ENCODE data around the gene LRIG3. TPM values are rescaled to one million over a fixed set of nuclear protein-coding genes. Genes with fewer than 3 reads are reported as not detected.

LRIG3 gene
- total and polyA plus RNA-seq, 9 of the 15 experiments (the other 6 are each of a cell fraction or from before 2014, with no cell fraction given): 0.18 TPM; not detected in 8

- TF ChIP-seq, protein P1, sequence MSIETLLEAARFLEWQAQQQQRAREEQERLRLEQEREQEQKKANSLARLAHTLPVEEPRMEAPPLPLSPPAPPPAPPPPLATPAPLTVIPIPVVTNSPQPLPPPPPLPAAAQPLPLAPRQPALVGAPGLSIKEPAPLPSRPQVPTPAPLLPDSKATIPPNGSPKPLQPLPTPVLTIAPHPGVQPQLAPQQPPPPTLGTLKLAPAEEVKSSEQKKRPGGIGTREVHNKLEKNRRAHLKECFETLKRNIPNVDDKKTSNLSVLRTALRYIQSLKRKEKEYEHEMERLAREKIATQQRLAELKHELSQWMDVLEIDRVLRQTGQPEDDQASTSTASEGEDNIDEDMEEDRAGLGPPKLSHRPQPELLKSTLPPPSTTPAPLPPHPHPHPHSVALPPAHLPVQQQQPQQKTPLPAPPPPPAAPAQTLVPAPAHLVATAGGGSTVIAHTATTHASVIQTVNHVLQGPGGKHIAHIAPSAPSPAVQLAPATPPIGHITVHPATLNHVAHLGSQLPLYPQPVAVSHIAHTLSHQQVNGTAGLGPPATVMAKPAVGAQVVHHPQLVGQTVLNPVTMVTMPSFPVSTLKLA (conservative IDR thresholded peaks at IDR 0.05): no peak
- TF ChIP-seq ASH1L (IDR thresholded peaks at IDR 0.05; ENCODE audit: borderline replicate concordance, low read depth, partially characterized antibody) (no peak), OTX1 (CRISPR knock-in tag; IDR thresholded peaks at IDR 0.05) (no peak)
These were observed 35.4 kb downstream of the LRIG3 start (continued) for GRCh38 chr12:58884916-58885315.

- no peak for FAIRE-seq
- Histone ChIP-seq H3K27ac (ENCODE audit: extremely low read depth, low read depth, low read length) (no peak overlapping the region), H3K4me1 (replicated peaks in 1 of 2; ENCODE audit: control insufficient read depth in 2 of 2, insufficient read depth in 2 of 2, low read length in 2 of 2) (no peaks in the 10 kb centered on the region), H3K27me3 (ENCODE audit: control insufficient read depth in 2 of 2, insufficient read depth in 2 of 2, low read length in 2 of 2) (no peaks in the 10 kb centered on the region), H3K4me2 (ENCODE audit: insufficient read depth, low read length) (no peak overlapping the region), H3K9me3 (replicated peaks; ENCODE audit: control insufficient read depth, insufficient read depth, low read depth, low read length) (no peaks in the 10 kb centered on the region), H3K9me1 (ENCODE audit: control insufficient read depth, insufficient read depth, low read length) (no peaks in the 10 kb centered on the region), H2AFZ (ENCODE audit: low read depth, low read length) (no peak overlapping the region), H3K9ac (ENCODE audit: insufficient read depth in 1 of 2, low read depth in 2 of 2, low read length in 2 of 2) (no peak overlapping the region), H4K20me1 (replicated peaks; ENCODE audit: control insufficient read depth, insufficient read depth, low read length) (no peaks in the 10 kb centered on the region), H3K36me3 (ENCODE audit: control insufficient read depth, insufficient read depth, low read length) (no peaks in the 10 kb centered on the region), H3K4me3 (no peak overlapping the region), H3K79me2 (ENCODE audit: control insufficient read depth, insufficient read depth, low read length) (no peaks in the 10 kb centered on the region)
- CTCF ChIA-PET (ENCODE audit: low intra/inter-chr PET ratio): no interaction called here
- ATAC-seq: no peak
- in situ Hi-C loops (cut with MboI): no loop called here
- POLR2A ChIA-PET: no interaction called here
- intact Hi-C loops (cut with micrococcal nuclease): no loop called here
- no peak for DNase-seq (ENCODE audit: extremely low read depth in 1 of 4, low spot score in 3 of 4)
- BruUV-seq (replicated peaks): no TSS peak
- 0% methylated on average over 3 of the region's 3 CpGs for WGBS (ENCODE audit: insufficient coverage, low coverage, missing lambda C conversion rate)
- TF ChIP-seq NCOA1 (IDR thresholded peaks at IDR 0.05; ENCODE audit: low read depth) (no peak), CHD4 (IDR thresholded peaks at IDR 0.05; ENCODE audit: insufficient read depth, insufficient replicate concordance, low read depth, low read length, poor library complexity, severe bottlenecking) (no peak), ZC3H4 (CRISPR knock-in tag; IDR thresholded peaks at IDR 0.05; ENCODE audit: borderline replicate concordance) (no peak), NFE2L1 (tag; IDR thresholded peaks at IDR 0.05; ENCODE audit: borderline replicate concordance, low read depth) (no peak), FOXJ2 (tag; IDR thresholded peaks at IDR 0.05) (no peak)
- TF ChIP-seq, protein P2, sequence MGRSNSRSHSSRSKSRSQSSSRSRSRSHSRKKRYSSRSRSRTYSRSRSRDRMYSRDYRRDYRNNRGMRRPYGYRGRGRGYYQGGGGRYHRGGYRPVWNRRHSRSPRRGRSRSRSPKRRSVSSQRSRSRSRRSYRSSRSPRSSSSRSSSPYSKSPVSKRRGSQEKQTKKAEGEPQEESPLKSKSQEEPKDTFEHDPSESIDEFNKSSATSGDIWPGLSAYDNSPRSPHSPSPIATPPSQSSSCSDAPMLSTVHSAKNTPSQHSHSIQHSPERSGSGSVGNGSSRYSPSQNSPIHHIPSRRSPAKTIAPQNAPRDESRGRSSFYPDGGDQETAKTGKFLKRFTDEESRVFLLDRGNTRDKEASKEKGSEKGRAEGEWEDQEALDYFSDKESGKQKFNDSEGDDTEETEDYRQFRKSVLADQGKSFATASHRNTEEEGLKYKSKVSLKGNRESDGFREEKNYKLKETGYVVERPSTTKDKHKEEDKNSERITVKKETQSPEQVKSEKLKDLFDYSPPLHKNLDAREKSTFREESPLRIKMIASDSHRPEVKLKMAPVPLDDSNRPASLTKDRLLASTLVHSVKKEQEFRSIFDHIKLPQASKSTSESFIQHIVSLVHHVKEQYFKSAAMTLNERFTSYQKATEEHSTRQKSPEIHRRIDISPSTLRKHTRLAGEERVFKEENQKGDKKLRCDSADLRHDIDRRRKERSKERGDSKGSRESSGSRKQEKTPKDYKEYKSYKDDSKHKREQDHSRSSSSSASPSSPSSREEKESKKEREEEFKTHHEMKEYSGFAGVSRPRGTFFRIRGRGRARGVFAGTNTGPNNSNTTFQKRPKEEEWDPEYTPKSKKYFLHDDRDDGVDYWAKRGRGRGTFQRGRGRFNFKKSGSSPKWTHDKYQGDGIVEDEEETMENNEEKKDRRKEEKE (IDR thresholded peaks at IDR 0.05; ENCODE audit: borderline replicate concordance in 1 of 2, control insufficient read depth in 1 of 2, low read depth in 2 of 2, low read length in 1 of 2): no peak
- TF ChIP-seq, protein P3, sequence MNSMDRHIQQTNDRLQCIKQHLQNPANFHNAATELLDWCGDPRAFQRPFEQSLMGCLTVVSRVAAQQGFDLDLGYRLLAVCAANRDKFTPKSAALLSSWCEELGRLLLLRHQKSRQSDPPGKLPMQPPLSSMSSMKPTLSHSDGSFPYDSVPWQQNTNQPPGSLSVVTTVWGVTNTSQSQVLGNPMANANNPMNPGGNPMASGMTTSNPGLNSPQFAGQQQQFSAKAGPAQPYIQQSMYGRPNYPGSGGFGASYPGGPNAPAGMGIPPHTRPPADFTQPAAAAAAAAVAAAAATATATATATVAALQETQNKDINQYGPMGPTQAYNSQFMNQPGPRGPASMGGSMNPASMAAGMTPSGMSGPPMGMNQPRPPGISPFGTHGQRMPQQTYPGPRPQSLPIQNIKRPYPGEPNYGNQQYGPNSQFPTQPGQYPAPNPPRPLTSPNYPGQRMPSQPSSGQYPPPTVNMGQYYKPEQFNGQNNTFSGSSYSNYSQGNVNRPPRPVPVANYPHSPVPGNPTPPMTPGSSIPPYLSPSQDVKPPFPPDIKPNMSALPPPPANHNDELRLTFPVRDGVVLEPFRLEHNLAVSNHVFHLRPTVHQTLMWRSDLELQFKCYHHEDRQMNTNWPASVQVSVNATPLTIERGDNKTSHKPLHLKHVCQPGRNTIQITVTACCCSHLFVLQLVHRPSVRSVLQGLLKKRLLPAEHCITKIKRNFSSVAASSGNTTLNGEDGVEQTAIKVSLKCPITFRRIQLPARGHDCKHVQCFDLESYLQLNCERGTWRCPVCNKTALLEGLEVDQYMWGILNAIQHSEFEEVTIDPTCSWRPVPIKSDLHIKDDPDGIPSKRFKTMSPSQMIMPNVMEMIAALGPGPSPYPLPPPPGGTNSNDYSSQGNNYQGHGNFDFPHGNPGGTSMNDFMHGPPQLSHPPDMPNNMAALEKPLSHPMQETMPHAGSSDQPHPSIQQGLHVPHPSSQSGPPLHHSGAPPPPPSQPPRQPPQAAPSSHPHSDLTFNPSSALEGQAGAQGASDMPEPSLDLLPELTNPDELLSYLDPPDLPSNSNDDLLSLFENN (IDR thresholded peaks at IDR 0.05; ENCODE audit: low read depth in 2 of 2, low read length in 2 of 2): no peak
These were observed 36.5 kb downstream of the LRIG3 start for GRCh38 chr12:58883576-58884334.

Data from K562 (cell line).